Prostate gland (tissue), 2 donors: ENCODE measurements around the gene ZNF281.

Experiments
- POLR2AphosphoS5 ChIP-seq: sonication (generic); formaldehyde crosslinking; IDR thresholded peaks from one replicate; pipeline ENCODE4 v1.6.1; 2017; ENCODE audit warnings: antibody characterized with exemption
- TF ChIP-seq, protein P1 (sequence below), 4 experiments: fragments of 200-600 bp in 2 of 4; fragments of 450-650 bp in 2 of 4; sonication (generic) in 2 of 4; IDR thresholded peaks; 1 replicate in 3 of 4; 2 replicates in 1 of 4; pipeline ENCODE4 v1.5.1; 2016 to 2019; ENCODE audit warnings: antibody characterized with exemption in 4 of 4, mild to moderate bottlenecking in 2 of 4, moderate library complexity in 2 of 4

DNA sequence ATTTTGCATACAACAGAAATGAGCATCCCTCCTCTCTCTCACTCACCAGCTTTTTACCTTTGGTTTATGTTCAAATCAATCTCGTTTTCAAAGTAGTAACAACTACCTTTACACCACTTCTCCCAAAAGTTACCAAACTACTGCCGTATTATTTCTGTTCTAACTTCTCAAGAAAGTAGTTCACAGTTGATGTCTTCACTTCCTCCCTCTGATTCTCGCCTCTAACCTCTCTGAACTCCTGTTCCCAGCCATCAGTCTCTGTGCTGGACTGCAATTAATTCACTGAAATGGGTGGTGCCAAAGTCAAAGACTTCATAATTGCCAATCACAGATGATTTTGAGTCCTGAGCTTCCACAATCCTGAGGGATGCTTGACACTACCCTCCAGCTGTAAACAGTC is 54.0 kb downstream of the ZNF281 start:
- TF ChIP-seq, protein P1, sequence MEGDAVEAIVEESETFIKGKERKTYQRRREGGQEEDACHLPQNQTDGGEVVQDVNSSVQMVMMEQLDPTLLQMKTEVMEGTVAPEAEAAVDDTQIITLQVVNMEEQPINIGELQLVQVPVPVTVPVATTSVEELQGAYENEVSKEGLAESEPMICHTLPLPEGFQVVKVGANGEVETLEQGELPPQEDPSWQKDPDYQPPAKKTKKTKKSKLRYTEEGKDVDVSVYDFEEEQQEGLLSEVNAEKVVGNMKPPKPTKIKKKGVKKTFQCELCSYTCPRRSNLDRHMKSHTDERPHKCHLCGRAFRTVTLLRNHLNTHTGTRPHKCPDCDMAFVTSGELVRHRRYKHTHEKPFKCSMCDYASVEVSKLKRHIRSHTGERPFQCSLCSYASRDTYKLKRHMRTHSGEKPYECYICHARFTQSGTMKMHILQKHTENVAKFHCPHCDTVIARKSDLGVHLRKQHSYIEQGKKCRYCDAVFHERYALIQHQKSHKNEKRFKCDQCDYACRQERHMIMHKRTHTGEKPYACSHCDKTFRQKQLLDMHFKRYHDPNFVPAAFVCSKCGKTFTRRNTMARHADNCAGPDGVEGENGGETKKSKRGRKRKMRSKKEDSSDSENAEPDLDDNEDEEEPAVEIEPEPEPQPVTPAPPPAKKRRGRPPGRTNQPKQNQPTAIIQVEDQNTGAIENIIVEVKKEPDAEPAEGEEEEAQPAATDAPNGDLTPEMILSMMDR (IDR thresholded peaks at IDR 0.05) = no peak
- no peak for TF ChIP-seq POLR2AphosphoS5
